ENCODE results near the gene PREPL.

The PREPL gene

GRCh38 chr2:44361330-44362206 is at the start of gene PREPL, which contains the start of gene CAMKMT:
PREPL (minus strand) TSS chr2:44361494; CDS start chr2:44346342, 15,152 bp downstream.
CAMKMT (plus strand) TSS chr2:44361947.
- DNase-seq = peak; percentile 94 to 96

- no peak for DNase-seq
Observed at GRCh38 chr2:44398243-44398897, 37.1 kb upstream of the PREPL start.

- DNase-seq = no peak
Observed at GRCh38 chr2:44397447-44398175, 36.3 kb upstream of the PREPL start.

DNA sequence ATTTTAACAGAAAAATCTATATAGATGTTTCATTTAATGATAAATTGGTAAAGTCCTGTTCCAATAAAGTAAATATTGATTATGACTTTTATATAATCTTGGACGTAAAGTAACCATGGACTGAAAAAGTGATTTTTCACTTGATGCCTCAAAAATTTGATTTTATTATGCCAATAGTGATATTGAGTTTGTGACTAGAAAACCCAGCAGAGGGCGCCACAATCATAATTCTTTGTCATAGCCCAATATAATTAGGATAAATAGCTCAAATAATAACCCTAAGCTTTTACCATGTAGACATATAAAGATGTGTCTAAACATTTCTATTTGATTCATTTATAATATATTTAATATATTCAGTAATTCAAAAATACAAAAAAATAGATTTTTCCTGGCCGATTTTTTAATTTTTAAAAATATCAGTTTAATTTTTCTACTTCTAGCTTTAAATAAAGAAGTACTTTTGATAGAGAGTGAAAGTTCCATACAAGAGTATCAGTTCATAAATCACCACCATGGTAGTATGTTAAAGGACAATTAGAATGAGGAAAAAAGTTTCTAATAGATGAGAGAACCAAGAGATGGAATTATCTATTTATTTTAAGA is 31.1 kb upstream of the PREPL start:
- peak in 1 of 2 donors; percentile 4 for DNase-seq

DNA sequence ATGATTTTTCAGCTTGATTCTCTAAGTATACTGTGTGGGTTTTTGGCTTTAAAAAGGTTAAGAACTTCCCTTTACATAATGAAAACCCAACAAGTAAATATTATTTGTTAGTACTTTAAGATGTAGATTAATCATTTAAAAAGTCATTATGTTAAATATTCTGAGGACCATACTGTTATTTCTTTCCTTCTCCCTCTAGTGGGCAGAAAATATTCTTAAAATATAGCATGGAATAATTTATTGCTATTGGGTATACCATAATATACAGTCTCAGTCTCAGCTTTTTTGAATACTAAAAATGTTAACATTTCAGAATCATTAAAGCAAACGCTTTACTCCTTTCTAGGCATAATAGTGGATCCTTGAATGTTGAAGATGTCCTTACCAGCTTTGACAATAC is 28.6 kb upstream of the PREPL start:
- DNase-seq = no peak

DNA sequence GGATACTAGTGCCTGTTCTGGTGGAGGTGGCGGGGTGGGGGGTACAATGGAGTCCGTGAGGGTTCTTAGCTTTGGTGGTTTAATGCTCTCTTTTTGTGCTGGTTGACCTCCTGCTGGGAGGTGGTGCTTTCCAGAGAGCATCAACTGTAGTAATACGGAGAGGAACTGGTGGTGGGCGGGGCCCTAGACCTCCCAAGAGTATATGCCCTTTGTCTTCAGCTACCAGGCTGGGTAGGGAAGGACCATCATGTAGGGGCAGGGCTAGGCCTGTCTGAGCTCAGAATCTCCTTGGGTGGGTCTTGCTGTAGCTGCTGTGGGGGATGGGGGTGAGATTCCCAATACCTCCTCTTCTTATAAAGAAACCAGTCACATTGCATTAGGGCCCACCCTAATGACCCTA is 27.6 kb upstream of the PREPL start:
- no peak for DNase-seq

DNA sequence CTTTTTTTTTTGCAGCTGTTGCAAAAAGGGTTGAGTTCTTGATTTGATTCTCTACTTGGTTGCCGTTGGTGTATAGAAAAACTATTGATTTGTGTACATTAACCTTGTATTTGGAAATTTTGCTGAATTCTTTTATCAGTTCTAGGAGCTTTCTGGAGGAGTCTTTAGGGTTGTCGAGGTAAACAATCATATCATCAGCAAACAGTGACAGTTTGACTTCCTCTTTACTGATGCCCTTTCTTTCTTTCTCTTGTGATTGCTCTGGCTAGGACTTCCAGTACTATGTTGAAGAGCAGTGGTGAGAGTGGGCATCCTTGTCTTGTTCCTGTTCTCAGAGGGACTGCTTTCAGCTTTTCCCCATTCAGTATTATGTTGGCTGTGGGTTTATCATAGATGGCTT is 23.9 kb upstream of the PREPL start:
- peak in 1 of 2 donors; percentile 48 for DNase-seq

DNA sequence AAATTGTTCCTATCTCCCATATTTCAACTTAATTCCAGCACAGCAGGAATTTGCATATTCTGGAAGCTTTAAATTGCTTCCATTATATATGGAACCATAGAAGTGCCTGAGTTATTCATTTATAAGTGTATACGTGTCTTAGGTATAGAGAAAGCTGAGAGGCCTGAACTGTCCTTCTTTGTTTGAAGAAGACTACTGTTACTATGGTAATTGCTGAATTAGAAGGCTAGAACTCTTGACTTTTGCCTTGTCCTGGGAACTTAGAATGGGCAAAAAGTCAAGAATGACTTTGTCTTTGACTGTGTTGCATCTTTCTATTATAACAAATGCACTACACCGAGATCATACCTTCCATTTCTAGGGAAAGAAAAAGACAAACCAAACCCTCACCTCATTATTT is 16.2 kb upstream of the PREPL start:
- no peak for DNase-seq

DNA sequence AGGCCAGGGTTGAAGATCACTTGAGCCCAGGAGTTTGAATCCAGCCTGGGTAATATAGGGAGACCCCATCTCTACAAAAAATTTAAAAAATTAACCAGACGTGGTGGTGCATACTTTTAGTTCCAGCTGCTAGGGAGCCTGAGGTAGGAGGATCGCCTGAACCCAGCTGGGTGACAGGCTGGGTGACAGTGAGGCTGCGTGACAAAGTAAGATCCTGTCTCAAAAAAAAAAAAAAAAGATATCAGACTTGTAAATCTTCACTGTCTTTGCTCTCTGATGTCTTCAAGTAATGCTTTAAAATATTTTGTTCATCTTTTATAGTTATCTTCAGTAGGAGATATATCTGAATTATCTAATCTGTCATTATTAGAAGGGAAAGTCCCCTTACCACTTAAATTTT is 11.0 kb upstream of the PREPL start:
- no peak for DNase-seq

DNA sequence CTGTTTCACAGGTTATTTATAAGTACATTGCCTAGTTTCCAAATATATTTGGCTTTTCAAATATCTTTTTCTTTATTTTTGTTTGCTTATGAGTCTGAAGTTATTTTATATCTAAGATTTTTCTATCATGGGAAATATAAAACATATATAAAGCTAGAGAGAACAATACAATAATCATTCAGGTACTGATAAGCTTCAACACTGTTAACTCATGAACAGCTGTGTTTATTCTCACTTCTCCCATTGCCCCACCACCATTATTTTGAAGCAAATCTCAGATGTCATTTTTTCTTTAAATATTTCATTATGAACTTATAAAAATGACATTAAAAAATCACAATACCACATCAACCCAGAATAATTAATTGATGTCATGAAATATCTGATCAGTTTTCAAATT is 10.2 kb upstream of the PREPL start:
- DNase-seq = no peak

DNA sequence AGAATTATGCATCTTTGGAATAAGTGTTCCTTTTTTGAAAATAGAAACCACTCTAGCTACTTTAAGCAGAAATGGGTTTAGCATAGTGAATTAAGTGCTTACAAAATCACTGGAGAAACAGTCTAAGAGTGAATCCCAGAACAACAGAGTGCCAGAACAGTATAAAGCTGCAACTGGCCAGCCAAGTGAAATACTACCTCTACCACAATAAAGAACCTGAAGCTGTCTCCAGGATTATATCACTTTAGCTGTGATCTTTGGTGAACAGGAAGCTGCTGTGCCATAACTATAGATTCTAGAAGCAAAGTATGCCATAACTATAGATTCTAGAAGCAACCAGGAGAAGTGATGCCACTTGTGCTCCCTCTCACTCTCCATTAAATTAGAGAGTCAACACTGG is 8.1 kb upstream of the PREPL start:
- no peak for DNase-seq

GRCh38 chr2:44367591-44367990 is 6.3 kb upstream of the PREPL start:
- DNase-seq = no peak

- DNase-seq = no peak
Observed at GRCh38 chr2:44364604-44365003, 3.3 kb upstream of the PREPL start.

GRCh38 chr2:44362207-44363015 is 1.1 kb upstream of the PREPL start:
- DNase-seq = peak; percentile 17 to 51

DNA sequence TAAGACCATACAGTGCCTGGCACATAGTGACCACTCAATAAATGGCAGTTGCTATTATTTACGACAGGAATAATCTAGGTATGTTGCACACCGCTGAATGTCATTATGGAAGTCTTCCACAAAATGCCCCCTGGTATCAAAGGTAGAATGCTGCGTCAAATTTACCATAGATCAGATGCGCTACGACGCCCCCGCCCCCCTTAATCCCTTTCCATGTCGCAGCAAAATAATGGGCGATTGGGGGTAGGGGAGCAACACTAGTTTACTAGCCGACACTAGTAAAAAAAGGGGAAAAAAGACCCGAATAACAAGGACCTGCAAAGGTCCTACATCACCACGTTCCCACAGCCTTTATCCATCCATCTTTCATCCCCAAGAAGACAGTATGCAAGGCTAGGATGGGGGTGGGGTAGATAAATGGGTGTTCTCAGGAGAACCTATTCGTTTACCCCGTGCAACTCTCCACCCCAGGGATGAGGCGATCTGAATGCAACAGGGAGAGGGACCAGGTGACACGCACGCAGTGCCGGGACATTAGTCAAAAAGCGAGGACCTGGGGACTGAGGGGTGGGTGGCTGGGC is 455 bp downstream of the PREPL start:
- no peak for DNase-seq

GRCh38 chr2:44358503-44358902 is 2.8 kb downstream of the PREPL start:
- DNase-seq = peak in 1 of 2 donors; percentile 36

- DNase-seq = no peak
Observed at GRCh38 chr2:44354761-44355160, 6.5 kb downstream of the PREPL start.

DNA sequence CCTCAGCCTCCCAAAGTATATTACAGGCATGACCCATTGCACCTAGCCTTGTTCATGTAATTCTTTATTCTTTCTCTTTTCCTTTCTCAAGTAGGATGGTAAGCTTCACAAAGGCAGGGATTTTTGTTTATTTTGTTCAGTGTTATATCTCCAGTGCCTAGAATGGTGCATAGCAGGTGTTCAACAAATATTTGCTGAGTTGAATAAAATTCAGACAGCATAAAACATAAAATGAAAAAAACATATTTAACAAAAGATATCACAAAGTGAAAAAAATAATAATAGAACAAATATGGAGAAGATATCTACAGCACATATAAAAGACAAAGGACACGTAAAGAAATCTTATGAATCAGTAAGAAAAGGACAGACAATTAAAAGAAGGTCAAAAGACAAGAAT is 8.8 kb downstream of the PREPL start:
- DNase-seq = no peak

DNA sequence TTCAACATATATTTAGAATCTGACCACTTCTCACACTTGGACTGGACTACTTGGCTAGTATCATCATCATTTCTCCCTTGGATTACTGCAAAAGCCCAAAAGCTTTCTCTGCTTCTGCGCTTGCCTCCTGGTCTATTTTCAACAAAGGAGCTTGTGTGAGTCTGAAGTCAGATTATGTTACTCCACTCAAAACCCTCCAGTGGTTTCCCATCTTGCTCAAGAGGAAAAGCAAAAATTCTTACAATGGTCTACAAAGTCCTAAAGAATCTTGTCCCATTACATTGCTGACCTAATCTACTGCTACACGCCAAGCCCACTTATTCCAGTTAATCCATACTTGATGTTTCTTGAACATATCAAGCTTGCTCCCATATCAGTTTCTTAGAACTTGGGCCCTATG is 9.6 kb downstream of the PREPL start:
- no peak for DNase-seq

DNA sequence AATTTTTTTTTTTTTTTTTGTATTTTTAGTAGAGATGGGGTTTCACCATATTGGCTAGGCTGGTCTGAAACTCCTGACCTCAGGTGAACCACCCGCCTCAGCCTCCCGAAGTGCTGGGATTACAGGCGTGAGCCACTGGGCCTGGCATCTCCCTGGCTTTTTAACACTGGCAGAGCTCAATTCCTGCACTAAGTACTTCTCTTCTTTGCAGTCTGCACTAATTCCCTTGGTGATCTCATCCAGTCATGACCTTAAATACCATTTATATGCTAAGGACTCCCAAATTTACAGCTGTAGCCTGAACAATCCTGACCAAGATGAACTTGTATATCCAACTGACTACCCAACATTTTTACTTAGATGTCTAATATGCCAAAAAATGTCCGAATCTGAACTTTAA is 10.2 kb downstream of the PREPL start:
- DNase-seq = no peak

- no peak for DNase-seq
Observed at GRCh38 chr2:44349506-44349905, 11.8 kb downstream of the PREPL start.

DNA sequence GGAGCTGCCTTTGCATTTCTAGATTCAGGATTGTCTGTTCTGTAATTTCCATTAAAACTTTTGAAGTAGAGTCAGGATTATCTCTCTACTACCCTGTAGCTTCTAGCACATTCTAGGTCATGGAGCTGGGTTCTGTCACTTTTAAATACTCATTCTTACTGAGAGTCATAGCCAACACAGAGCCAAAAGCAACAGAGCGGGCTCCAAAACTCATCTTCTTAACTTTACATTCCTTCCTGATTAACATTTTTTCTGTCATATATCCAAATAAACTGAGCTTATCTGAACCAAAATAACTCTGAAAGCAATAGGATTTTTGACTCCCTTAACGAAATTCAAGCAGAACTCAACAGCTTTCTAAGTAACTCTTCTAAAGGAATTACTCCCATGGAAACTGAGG is 12.9 kb downstream of the PREPL start:
- DNase-seq = no peak

All from bone marrow (tissue), 2 donors.